Large intestine (tissue), 3 donors: ENCODE results near the gene COMMD3. TPM values are rescaled to one million over a fixed set of nuclear protein-coding genes. Genes with fewer than 3 reads are reported as not detected.

Source experiments
- DNase-seq, 2 donors: peaks; one replicate each; pipeline versions ENCODE4 v3.0.0 to v3.0.0-alpha.2; 2013
- H3K27ac ChIP-seq: one replicate; pipeline ENCODE4 v1.5.1; 2013; ENCODE audit warnings: low read length
- H3K27me3 ChIP-seq: 2 replicates; pipeline ENCODE4 v1.6.1; 2013; ENCODE audit warnings: low read length; ENCODE audit not compliant: control insufficient read depth, insufficient read depth
- H3K36me3 ChIP-seq: 2 replicates; pipeline ENCODE4 v1.6.1; 2013; ENCODE audit warnings: low read length; ENCODE audit not compliant: control insufficient read depth, insufficient read depth
- H3K4me1 ChIP-seq: one replicate; pipeline ENCODE4 v1.6.1; 2013; ENCODE audit warnings: low read length; ENCODE audit not compliant: control insufficient read depth, insufficient read depth
- H3K4me3 ChIP-seq: one replicate; pipeline ENCODE4 v1.5.1; 2013; ENCODE audit warnings: low read length
- H3K9me3 ChIP-seq: one replicate; pipeline ENCODE4 v1.6.1; 2013; ENCODE audit warnings: mild to moderate bottlenecking, low read depth, low read length, moderate library complexity; ENCODE audit not compliant: control insufficient read depth
- WGBS: methylation state at CpG from one replicate; pipeline ENCODE4 v1.1.5; 2013; ENCODE audit warnings: low lambda C conversion rate; ENCODE audit not compliant: insufficient coverage; 5-methylcytosine and 5-hydroxymethylcytosine counted together
- polyA plus RNA-seq: library from polyadenylated mRNA; unstranded; fragments of 120-200 nt; gene quantifications from one replicate; pipeline ENCODE4 v1.2.1, GENCODE V29; 2013

The COMMD3 gene
- polyA plus RNA-seq, 1 donor = 69.2 TPM

DNA sequence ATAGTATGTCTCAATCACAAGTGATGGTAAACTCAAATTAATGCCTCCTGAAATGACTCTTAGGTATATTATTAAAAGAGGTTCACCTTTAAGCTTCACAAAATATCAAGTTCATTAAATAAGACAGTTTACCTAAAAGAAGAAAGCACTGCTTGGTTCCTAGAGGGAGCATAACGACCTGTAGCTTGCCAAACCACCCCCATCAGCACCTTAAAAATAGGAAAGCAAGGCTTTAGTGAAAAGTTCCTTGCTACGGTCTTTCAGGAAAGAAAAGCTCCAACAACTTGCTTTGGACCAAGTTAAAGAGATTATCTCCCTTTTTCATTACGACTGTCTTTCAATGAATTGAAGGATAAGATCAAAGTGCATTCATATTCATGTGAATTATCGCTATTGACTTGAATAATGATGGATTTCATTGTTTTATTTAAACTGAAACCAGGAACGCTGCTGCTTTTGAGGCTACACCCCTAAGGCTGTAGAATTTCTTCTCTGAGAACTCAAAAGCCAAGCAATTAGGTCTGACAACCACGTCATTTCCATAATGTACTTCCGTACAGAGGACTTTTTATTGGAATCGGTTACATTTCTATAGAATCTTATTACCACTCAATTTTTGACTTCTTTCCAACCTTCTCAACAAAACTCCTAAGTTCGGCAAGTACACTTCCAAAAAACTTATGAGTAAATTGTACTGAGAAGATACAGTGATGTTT is 22.2 kb downstream of the COMMD3 start:
- Histone ChIP-seq H3K4me1 (peaks cover 29% of the 10 kb centered on the region), H3K27me3 (peaks cover 81% of the 10 kb centered on the region), H3K4me3 (no peak overlapping the region), H3K36me3 (no peaks in the 10 kb centered on the region), H3K9me3 (peaks cover 27% of the 10 kb centered on the region), H3K27ac (no peak overlapping the region)
- no peak for DNase-seq
- WGBS = 4% methylated on average over 6 of the region's 9 CpGs

DNA sequence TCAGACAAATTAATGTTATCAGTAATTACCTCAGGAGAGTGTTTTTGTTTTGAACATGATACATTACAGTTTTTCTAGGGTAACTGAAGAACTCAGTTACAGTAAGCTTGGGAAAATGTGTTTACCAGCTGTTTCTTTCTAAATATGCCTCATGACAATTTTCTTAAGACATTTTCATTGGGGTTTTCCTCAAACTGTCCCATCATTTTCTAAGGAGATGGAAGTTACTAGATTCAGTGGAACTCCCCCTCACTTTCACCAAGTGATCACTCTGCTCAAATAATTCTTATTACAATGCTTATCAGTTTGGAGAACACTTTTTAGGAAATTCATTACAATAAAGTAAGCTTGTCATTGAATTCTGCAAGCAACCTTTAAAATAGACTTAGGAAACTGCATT is 22.7 kb downstream of the COMMD3 start:
- no peak for DNase-seq
- Histone ChIP-seq H3K27me3 (peaks cover 79% of the 10 kb centered on the region), H3K27ac (no peak overlapping the region), H3K9me3 (peaks cover 25% of the 10 kb centered on the region), H3K4me1 (peaks cover 27% of the 10 kb centered on the region), H3K4me3 (no peak overlapping the region), H3K36me3 (no peaks in the 10 kb centered on the region)

- WGBS = 3% methylated on average over 5 of the region's 13 CpGs
Observed at GRCh38 chr10:22339761-22340328, 23.7 kb downstream of the COMMD3 start.

DNA sequence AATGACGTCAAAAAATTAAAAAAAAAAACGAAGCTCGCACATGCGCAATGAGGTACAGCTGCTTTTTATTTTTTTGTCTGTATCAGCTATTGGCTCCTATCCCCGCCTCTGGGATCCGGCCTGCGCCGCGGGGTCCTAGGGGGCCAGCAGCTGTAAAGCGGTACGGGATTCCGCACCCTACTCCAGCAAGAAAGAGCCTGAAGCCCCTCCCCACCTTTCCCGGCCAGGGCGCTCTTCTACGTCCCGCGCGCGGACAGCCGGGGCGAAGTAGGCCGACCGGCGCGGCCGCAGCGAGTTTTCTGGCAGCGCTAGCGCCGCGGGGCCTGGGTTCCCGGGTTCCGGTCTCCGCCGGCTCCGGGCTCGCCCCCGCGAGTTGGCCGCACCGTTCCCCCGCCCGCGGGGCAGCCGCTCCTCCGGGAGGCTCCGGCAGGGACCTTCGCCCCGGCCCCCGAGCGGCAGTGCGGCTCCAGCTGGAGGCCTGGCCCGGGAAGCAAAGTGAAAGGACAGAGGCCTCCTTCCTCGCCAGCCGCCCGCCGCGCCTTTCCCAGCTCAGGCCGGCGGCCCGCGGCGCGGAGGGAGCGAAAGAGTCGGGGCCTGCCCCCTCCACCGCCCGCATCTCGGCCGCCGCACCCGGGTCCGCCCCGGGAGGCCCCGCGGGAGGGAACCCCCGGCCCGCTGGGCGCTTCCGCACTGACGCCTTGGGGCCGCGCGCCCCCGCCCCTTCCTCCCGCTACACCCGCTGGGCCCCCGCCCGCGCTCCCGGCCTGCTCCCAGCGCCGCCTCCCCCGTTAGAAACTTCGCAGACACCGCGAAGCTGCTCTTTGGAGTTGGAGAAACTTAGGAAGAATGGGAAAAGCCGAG is 24.4 kb downstream of the COMMD3 start:
- peak overlapping the region; percentile 76 for H3K27ac ChIP-seq
- peaks cover 19% of the 10 kb centered on the region for H3K9me3 ChIP-seq
- peaks cover 79% of the 10 kb centered on the region for H3K27me3 ChIP-seq
- DNase-seq = peak; percentile 68 to 88
- no peaks in the 10 kb centered on the region for H3K36me3 ChIP-seq
- 0% methylated on average over 3 of the region's 98 CpGs for WGBS
- peak overlapping the region; percentile 59 for H3K4me3 ChIP-seq
- H3K4me1 ChIP-seq = peaks cover 14% of the 10 kb centered on the region

More at GRCh38 chr10:22339761-22340328, 23.7 kb downstream of the COMMD3 start:
- Histone ChIP-seq H3K27ac (no peak overlapping the region), H3K27me3 (peaks cover 79% of the 10 kb centered on the region), H3K9me3 (peaks cover 17% of the 10 kb centered on the region), H3K4me3 (peak overlapping the region; percentile 59), H3K36me3 (no peaks in the 10 kb centered on the region), H3K4me1 (peaks cover 19% of the 10 kb centered on the region)
- DNase-seq = no peak

DNA sequence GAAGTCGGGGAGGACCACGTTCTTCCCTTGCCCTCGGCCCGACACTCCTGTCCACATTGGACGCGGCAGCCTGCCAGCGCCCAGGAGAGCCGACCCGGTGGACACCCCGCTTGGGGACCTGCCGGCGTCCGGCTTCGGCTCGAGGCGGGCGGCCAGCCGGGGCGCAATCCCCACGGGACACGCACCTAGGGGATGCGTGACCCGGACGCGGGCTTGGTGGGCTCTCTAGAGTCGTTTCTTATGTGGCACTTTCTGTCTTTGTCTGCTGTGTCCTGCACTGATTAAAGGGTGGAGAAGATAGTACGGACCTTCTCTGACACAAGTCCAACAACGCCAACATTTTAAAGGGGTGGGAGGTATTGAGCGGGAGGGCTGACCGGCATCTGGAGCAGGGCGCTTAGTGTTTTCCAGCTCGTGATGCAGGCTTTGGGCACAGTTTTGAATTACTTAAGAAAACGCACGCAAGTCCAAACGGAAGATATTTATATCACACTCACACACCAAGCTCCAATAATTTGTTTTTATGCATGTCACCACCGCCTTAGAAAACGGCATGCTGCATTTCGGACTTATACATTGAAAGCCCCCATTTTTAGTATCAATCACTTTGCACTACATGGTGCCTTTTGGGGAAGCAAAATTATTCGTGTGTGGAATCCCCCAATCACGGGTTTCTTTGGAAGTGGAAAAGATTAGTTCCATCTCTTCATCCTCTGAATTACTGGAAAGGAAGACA is 25.2 kb downstream of the COMMD3 start:
- Histone ChIP-seq H3K27me3 (peaks cover 78% of the 10 kb centered on the region), H3K4me3 (peak overlapping the region; percentile 59), H3K9me3 (peaks cover 15% of the 10 kb centered on the region), H3K4me1 (peaks cover 9% of the 10 kb centered on the region), H3K36me3 (no peaks in the 10 kb centered on the region), H3K27ac (no peak overlapping the region)
- no peak for DNase-seq
- WGBS = no CpG with 5 or more reads among the region's 40 CpGs

- no peak for DNase-seq
- WGBS = 14% methylated on average over 1 of the region's 3 CpGs
- H3K9me3 ChIP-seq = peaks cover 10% of the 10 kb centered on the region
- peaks cover 78% of the 10 kb centered on the region for H3K27me3 ChIP-seq
- H3K4me3 ChIP-seq = no peak overlapping the region
- H3K27ac ChIP-seq = no peak overlapping the region
- H3K4me1 ChIP-seq = peaks cover 9% of the 10 kb centered on the region
- H3K36me3 ChIP-seq = no peaks in the 10 kb centered on the region
Observed at GRCh38 chr10:22341926-22342196, 25.7 kb downstream of the COMMD3 start.

DNA sequence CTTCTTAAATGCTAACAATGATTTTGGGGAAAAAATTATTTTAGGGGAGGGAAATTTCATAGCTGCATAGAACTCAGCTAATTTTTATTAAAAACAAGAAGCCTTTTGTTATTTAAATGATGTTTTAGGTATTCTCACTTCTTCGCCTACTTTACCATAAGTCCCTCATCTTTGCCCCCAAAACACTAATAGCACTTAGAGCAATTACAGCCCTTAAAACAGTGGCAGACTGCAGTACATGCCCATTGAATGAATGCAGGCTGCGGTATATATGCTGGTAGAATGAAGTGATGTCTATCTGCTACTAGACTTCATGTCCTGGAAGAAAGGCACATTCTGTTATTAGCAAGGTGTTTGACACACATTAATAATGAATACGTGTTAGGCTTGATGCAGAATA is 26.2 kb downstream of the COMMD3 start:
- Histone ChIP-seq H3K36me3 (no peaks in the 10 kb centered on the region), H3K27ac (no peak overlapping the region), H3K9me3 (peaks cover 10% of the 10 kb centered on the region), H3K27me3 (peaks cover 76% of the 10 kb centered on the region), H3K4me1 (peaks cover 9% of the 10 kb centered on the region), H3K4me3 (no peak overlapping the region)
- DNase-seq = no peak
- WGBS = 50% methylated on average over 2 of the region's 3 CpGs

DNA sequence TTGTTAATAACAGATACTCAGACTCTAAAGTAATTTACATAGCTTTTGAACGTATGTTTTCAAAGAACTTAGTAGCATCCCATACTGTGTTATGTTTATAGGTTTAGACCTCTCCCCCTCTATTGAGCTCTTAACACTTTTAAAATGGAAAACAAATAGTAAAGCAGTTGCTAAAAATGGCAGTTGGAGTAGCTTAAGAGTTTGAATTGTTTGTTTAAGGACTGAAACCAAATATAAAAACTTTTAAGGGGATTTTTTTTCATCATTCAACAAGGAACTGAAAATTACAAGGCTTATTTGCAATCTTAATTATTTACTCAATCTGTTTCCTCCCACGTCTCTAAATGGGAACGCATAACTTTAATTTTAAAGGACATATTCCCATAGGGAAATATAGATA is 27.5 kb downstream of the COMMD3 start:
- H3K27me3 ChIP-seq = peaks cover 69% of the 10 kb centered on the region
- peaks cover 10% of the 10 kb centered on the region for H3K9me3 ChIP-seq
- DNase-seq = no peak
- H3K4me3 ChIP-seq = no peak overlapping the region
- H3K4me1 ChIP-seq = peaks cover 9% of the 10 kb centered on the region
- H3K27ac ChIP-seq = no peak overlapping the region
- H3K36me3 ChIP-seq = no peaks in the 10 kb centered on the region
- 7% methylated on average over 2 of the region's 3 CpGs for WGBS

DNA sequence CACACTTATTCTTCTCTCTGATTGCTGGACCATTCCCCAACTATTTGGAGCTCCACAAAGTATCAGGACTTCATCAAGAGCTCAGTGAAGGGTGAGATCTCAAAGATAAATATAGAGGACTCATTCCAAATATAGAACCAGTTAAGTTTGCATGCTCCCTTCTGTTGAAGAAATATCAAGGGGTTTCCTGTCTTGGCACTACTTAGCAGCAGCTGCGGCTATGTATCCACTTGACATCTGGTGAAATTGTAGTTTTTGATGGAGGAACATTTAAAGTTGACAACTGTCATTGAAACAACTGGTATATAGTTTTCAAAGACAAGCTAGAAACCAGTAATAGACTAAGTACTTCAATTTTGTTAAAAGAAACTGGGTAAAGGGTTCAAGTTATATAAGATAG is 28.1 kb downstream of the COMMD3 start:
- H3K27ac ChIP-seq = no peak overlapping the region
- H3K4me3 ChIP-seq = no peak overlapping the region
- H3K9me3 ChIP-seq = peaks cover 10% of the 10 kb centered on the region
- WGBS = no CpG with 5 or more reads among the region's 1 CpG
- no peaks in the 10 kb centered on the region for H3K36me3 ChIP-seq
- H3K27me3 ChIP-seq = peaks cover 67% of the 10 kb centered on the region
- H3K4me1 ChIP-seq = peaks cover 9% of the 10 kb centered on the region
- no peak for DNase-seq

DNA sequence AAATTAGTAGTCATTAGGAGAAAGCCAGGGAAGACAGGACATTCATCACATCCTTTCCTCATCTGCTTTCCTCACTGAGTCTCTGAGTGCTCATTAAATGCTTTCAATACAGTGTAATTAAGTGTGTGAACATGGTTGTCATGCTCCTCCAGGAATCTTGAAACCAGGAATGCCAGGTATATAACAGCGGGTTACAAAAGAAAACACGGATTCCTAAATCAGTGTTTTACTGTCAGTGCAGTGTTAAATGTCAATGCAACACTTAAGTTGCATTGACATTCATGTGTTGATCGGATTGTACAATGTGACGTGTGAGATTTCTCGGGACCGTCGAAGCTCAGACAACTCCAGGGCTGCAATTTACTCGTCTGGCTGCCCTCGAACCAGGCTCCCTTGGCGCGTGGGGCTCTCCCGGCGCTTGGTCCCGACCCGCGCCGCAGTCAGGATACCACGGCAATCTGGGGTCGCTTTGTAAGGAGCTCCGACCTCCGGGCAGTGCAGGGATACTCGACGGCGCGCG is 28.7 kb downstream of the COMMD3 start:
- no peak for DNase-seq
- no peak overlapping the region for H3K4me3 ChIP-seq
- H3K4me1 ChIP-seq = peaks cover 7% of the 10 kb centered on the region

More for the DNA sequence above, 28.7 kb downstream of the COMMD3 start:
- Histone ChIP-seq H3K27me3 (peaks cover 66% of the 10 kb centered on the region), H3K27ac (no peak overlapping the region), H3K9me3 (peaks cover 10% of the 10 kb centered on the region), H3K36me3 (no peaks in the 10 kb centered on the region)
- WGBS = no CpG with 5 or more reads among the region's 26 CpGs
